GM18507 (cell line): ENCODE data around the gene MVK.

Source experiments
- DNase-seq: peaks from one replicate; pipeline ENCODE4 v3.0.0; 2011; ENCODE audit warnings: low read depth; ENCODE audit not compliant: insufficient read length; ENCODE audit errors: extremely low spot score
- FAIRE-seq: peaks from 2 replicates; lab custom pipeline; 2011; peaks lifted over from hg19 to GRCh38; lab: Jason Lieb, UNC

MVK gene

GRCh38 chr12:109618082-109618481 is 44.5 kb downstream of the MVK start:
- DNase-seq: no peak
- FAIRE-seq: no peak

GRCh38 chr12:109619002-109619604 is 45.5 kb downstream of the MVK start:
- DNase-seq (no peak), FAIRE-seq (no peak)

GRCh38 chr12:109621211-109621694 is 47.7 kb downstream of the MVK start:
- DNase-seq: no peak
- no peak for FAIRE-seq

GRCh38 chr12:109621901-109622364 is 48.3 kb downstream of the MVK start:
- DNase-seq: no peak
- no peak for FAIRE-seq

GRCh38 chr12:109624467-109624866 is 50.9 kb downstream of the MVK start:
- FAIRE-seq (no peak), DNase-seq (no peak)

GRCh38 chr12:109625131-109625559 is 51.6 kb downstream of the MVK start:
- no peak for DNase-seq
- FAIRE-seq: no peak

- DNase-seq (no peak), FAIRE-seq (no peak)
Measured at GRCh38 chr12:109625749-109626377, 52.3 kb downstream of the MVK start.

- DNase-seq (no peak), FAIRE-seq (no peak)
Measured at GRCh38 chr12:109626378-109627115, 53.0 kb downstream of the MVK start.

- no peak for FAIRE-seq
- no peak for DNase-seq
Measured at GRCh38 chr12:109627633-109628032, 54.0 kb downstream of the MVK start.

- FAIRE-seq: no peak
- DNase-seq: no peak
Measured at GRCh38 chr12:109630107-109630506, 56.5 kb downstream of the MVK start.

GRCh38 chr12:109630815-109631214 is 57.2 kb downstream of the MVK start:
- FAIRE-seq (no peak), DNase-seq (no peak)

GRCh38 chr12:109631302-109631701 is 57.7 kb downstream of the MVK start:
- FAIRE-seq (no peak), DNase-seq (no peak)

- no peak for FAIRE-seq
Measured at GRCh38 chr12:109631751-109632150, 58.2 kb downstream of the MVK start.

GRCh38 chr12:109632342-109632741 is 58.7 kb downstream of the MVK start:
- DNase-seq (no peak), FAIRE-seq (no peak)

More at GRCh38 chr12:109631751-109632150, 58.2 kb downstream of the MVK start:
- no peak for DNase-seq

GRCh38 chr12:109635717-109636116 is 62.1 kb downstream of the MVK start:
- FAIRE-seq (no peak), DNase-seq (no peak)

- no peak for DNase-seq
- FAIRE-seq: no peak
Measured at GRCh38 chr12:109637348-109637747, 63.8 kb downstream of the MVK start.

GRCh38 chr12:109637996-109638395 is 64.4 kb downstream of the MVK start:
- DNase-seq (no peak), FAIRE-seq (no peak)

GRCh38 chr12:109638735-109639134 is 65.1 kb downstream of the MVK start:
- DNase-seq (no peak), FAIRE-seq (no peak)

- FAIRE-seq (no peak), DNase-seq (no peak)
Measured at GRCh38 chr12:109639151-109639872, 65.7 kb downstream of the MVK start.

- FAIRE-seq (no peak), DNase-seq (no peak)
Measured at GRCh38 chr12:109640961-109641360, 67.4 kb downstream of the MVK start.
